GM21390 (cell line): ENCODE data around the gene PKNOX2.

Source experiments
- ATAC-seq: cut with Tn5 transposase; IDR thresholded peaks from one replicate; pipeline ENCODE4 v1.9.1; 2021; ENCODE audit not compliant: unreplicated experiment

The PKNOX2 gene

GRCh38 chr11:125257751-125258150, 93.2 kb downstream of the PKNOX2 start:
- ATAC-seq, result no peak

- ATAC-seq, result no peak
These were observed 93.9 kb downstream of the PKNOX2 start for GRCh38 chr11:125258291-125259032.

- no peak for ATAC-seq
These were observed 97.0 kb downstream of the PKNOX2 start for GRCh38 chr11:125261588-125261987.

DNA sequence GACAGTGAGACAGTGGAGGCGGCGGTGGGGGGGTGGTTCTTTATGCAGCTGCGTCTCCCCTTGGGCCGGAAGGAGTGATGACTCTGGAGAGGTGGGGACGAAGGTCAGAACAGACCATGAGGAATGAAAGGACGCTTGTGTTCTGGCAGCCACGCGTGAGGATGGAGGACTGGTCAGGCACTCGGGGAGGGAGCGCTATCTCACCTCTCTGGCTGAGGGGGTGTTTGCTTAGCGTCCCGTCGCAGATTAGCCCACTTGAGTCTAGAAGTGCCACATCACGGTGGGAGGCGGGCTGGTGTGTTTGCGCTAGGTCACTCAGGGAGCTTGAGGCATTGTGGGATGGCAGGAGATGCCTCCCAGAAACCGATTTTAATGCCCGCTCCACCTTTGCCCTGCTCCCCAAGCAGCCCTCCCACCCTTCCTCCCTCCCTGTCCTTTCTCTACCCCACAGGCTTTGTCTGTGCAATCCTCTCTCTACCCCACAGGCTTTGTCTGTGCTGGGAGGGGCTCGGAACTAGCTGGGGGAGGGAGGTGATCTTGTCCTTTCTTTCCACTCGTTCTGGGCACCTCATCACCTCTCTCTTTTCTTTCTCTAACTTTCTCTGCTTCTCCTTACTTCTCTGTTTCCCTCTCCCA, 97.8 kb downstream of the PKNOX2 start:
- ATAC-seq, result no peak

DNA sequence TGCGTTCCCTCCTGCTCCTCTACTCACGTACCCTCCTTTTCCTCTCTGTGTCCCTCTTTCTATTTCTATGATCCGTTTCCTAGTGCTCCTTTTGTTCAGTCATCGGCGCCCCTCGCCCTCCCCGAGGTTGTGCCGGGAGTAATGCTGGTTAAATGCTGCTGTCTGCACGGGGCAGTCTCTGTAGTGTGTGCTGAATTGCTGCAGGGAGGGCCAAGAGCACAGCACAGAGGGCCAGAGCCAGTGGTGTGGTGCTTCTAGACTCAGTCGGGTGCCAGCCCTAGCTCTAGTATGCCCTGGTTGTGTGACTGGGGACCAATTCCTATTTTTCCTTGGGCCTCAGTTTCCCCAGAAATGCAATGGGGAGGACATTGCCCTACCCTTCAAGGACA, 98.3 kb downstream of the PKNOX2 start:
- ATAC-seq, result no peak

DNA sequence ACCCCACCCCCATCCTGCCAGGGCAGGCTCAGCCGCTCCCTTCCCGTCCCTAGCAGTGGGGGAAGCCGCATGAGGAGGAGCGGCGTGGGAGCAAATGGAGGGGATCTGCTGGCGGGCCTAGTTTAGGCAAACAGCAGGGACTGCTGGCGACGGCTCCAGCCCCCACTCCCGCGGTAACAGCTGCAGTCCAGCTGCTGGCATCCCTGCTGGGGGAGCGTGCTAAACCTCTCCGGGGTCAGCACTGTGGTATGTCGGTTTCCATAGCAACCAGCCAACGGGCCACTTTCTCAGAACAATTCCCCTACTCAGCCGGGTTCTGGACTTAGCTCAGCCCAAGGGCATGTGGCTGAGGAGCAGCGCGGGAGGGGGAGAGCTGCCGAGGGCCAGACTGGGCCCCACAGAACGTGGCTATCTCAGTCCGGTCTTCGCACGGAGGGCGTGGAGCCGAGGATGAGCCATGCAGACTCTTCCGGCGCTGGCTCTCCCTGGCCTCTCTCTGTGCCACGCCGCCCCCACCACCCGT, 98.8 kb downstream of the PKNOX2 start:
- ATAC-seq, result no peak

- ATAC-seq, result no peak
These were observed 99.8 kb downstream of the PKNOX2 start for GRCh38 chr11:125264100-125265022.

DNA sequence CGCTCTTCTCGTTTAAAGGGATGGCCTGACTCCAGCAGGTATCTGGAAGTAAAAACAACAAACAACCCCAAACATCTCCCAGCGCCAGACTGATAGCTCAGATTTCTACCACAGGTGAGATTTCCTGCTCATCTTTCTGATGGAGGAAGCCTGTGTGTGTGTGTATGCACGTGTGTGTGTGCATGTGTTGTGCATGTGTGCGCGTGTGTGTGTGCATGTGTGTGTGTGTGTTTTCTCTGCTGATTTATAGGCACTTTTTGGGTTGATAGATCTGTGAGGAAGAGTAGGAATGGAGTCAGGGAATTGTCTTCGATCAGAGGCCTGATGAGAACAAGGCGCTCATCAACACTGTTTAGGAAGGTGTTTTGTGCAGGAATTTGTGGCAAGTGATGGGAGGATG, 103.0 kb downstream of the PKNOX2 start:
- ATAC-seq, result no peak

- ATAC-seq, result no peak
These were observed 104.1 kb downstream of the PKNOX2 start for GRCh38 chr11:125268611-125269010.

- ATAC-seq, result no peak
These were observed 105.6 kb downstream of the PKNOX2 start for GRCh38 chr11:125270106-125270505.

DNA sequence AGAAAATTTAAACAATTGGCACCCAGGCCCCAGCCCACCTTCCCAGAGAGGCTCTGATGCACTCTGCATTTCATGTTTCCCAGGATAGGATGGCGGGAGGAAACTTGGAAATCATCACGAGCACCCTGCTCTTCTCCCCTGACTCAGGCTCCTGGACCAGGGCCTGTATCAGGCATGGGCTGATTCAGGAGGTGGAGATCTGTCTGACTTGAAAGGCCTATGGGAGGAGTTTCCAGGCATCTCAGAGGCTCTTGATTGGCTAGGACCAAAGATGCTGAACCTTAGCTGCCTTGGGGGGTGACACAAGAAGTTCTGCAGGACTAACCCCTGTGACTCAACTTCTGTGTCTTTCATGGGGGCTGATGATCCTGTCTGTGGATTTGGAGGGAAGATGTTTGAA, 106.2 kb downstream of the PKNOX2 start:
- ATAC-seq, result no peak

DNA sequence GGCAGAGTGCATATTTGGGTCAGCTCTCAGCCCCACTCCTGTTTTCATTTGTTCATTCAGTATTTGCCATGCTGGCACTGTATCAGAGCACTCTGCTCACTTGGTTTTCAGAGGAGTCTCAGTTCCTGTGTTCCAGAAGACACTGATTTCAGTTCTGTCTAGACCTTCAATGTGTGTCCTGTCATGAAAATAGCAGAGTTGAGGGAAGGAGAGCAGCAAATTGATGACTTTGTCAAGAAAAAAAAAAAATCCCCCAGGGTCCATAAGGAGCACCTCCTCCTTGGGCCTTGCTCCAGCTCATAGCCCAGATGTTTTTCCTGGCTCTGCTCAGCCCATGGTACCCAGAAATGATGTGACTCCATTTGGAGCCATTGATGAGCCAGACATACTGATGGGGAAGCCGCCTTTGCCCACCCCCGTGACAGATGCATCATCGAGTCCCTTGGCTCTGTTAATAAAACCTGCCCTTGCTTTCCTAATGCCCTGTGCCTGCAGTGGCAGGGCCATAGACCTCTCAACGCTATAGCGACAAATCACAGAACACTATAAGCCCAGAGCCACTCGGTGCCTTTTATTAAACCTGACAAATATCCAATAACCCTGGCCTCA, 107.0 kb downstream of the PKNOX2 start:
- ATAC-seq, result no peak

- ATAC-seq, result no peak
These were observed 107.5 kb downstream of the PKNOX2 start for GRCh38 chr11:125272092-125272491.

DNA sequence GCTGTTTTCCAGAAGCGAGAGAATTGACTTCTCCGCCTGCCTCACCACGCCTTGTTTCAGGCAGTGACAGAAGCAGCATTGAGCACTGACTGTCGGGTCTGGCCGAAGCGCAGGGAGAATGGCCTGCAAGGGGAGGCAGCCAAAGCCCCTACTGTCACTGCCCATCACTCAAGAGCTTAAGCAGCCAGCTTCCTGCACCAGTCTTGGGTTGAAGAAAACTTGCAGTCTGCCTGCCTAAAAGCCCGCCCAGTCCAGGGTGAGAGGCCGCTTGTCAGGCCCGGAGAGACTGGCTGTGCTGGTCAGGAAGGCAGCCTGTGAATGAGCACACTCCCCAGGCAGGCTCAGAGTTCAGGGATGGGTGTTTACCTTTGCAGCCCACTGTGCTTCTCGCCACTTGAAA, 108.3 kb downstream of the PKNOX2 start:
- ATAC-seq, result no peak

DNA sequence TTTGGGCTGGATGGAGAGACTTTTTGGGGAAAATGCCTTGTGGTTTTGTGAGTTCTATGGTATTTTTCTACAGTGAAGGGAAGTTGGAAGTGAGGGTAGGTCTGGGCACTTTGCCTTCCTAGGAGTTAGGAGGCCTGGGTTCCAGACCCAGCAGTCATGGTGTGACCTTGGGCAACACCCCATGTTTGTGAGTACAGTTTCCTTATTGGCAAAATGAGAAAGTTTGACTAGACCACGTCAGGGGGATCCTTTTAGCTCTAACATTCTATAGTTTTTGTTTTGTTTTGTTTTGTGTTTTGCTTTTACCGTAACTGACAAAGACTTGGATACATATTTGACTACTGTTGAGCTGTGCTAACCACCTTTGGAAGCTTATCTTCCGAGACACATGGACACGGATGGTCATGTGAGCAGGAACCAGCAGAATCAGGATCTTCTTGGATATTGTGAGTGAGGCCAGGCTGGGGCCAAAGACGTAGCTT, 109.0 kb downstream of the PKNOX2 start:
- ATAC-seq, result no peak

- ATAC-seq, result no peak
These were observed 109.8 kb downstream of the PKNOX2 start for GRCh38 chr11:125274309-125274708.

DNA sequence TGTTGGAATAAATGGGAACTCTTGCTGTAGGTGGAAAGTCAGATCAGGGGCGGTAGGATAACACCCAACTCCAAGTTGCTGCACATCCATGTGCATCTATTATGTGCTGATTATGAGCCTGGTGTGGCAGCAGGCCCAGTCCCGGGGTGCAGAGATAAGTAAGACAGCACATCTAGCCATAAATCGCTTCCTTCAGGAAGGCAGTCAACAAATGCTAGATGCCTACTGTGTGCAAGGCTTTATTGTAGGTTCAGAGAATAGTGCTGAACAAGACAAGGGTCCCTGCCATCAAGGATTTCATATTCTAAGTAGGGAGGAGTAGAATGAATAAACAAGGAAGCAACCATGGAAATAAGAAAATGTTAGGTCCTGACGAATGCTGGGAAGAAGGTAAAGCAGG, 110.2 kb downstream of the PKNOX2 start:
- no peak for ATAC-seq

- ATAC-seq, result no peak
These were observed 111.5 kb downstream of the PKNOX2 start for GRCh38 chr11:125275905-125276618.

DNA sequence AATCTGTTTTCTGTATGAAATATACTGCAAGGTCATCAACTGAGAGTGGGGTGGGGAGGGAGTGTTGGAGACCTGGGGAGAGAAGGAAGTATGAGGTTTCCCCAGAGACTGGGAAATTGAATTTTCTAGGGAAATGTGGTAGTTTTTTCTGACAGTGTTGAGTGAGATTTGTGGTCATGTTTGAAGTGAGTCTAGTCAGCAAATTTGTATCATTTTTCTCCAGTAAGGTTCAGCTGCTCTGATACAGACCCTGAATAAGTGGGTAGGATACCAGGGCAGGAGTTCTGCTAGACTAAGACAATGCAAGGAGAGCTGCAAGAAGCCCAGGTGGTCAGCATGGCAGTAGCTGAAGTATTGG, 112.0 kb downstream of the PKNOX2 start:
- no peak for ATAC-seq

- ATAC-seq, result no peak
These were observed 115.3 kb downstream of the PKNOX2 start for GRCh38 chr11:125279676-125280418.
